HEK293T (cell line): ENCODE measurements around the gene TMEM131.

Experiments used
- CTCF ChIA-PET: fragments of 350-600 bp; formaldehyde crosslinking; extraction: SDS; loops from one replicate; lab custom pipeline; 2021; ENCODE audit warnings: antibody characterized with exemption, inconsistent platforms; lab: Yijun Ruan, JAX
- POLR2A ChIA-PET: fragments of 350-600 bp; formaldehyde crosslinking; extraction: SDS; loops from one replicate; lab custom pipeline; 2020; ENCODE audit warnings: antibody characterized with exemption, inconsistent platforms; lab: Yijun Ruan, JAX
- DNase-seq: peaks from one replicate; pipeline ENCODE4 v3.0.0; 2012; ENCODE audit warnings: mixed read lengths; ENCODE audit errors: extremely low spot score
- ARNT ChIP-seq: fragments of 450-650 bp; IDR thresholded peaks from 2 replicates; pipeline ENCODE4 v1.6.1; 2017; ENCODE audit warnings: mild to moderate bottlenecking
- BHLHE40 ChIP-seq: fragments of 450-650 bp; IDR thresholded peaks from 2 replicates; pipeline ENCODE4 v1.6.1; 2016; ENCODE audit warnings: mild to moderate bottlenecking, moderate library complexity, borderline replicate concordance
- CTBP1 ChIP-seq: fragments of 450-650 bp; IDR thresholded peaks from 2 replicates; pipeline ENCODE4 v1.6.1; 2016; ENCODE audit warnings: borderline replicate concordance
- ELF4 ChIP-seq: fragments of 450-650 bp; IDR thresholded peaks from 2 replicates; pipeline ENCODE4 v1.6.1; 2017; ENCODE audit warnings: antibody characterized with exemption
- FOXA1 ChIP-seq: fragments of 450-650 bp; IDR thresholded peaks from 2 replicates; pipeline ENCODE4 v1.6.1; 2016; ENCODE audit warnings: mild to moderate bottlenecking
- FOXK2 ChIP-seq: fragments of 450-650 bp; IDR thresholded peaks from 2 replicates; pipeline ENCODE4 v1.6.1; 2016; ENCODE audit warnings: mild to moderate bottlenecking
- FOXM1 ChIP-seq: fragments of 450-650 bp; IDR thresholded peaks from 2 replicates; pipeline ENCODE4 v1.6.1; 2017; ENCODE audit warnings: mild to moderate bottlenecking, borderline replicate concordance
- HDGF ChIP-seq: fragments of 450-650 bp; IDR thresholded peaks from 2 replicates; pipeline ENCODE4 v1.6.1; 2017; ENCODE audit warnings: antibody characterized with exemption, borderline replicate concordance
- L3MBTL2 ChIP-seq: fragments of 450-650 bp; conservative IDR thresholded peaks from 2 replicates; pipeline ENCODE4 v1.6.1; 2016; ENCODE audit warnings: mild to moderate bottlenecking
- LEF1 ChIP-seq: fragments of 450-650 bp; IDR thresholded peaks from 2 replicates; pipeline ENCODE4 v1.6.1; 2017; ENCODE audit warnings: mild to moderate bottlenecking, borderline replicate concordance
- NFRKB ChIP-seq: fragments of 450-650 bp; IDR thresholded peaks from 2 replicates; pipeline ENCODE4 v1.6.1; 2016; ENCODE audit warnings: mild to moderate bottlenecking, moderate library complexity
- SP1 ChIP-seq: fragments of 450-650 bp; IDR thresholded peaks from 2 replicates; pipeline ENCODE4 v1.6.1; 2017
- SUZ12 ChIP-seq: fragments of 450-650 bp; IDR thresholded peaks from 2 replicates; pipeline ENCODE4 v1.6.1; 2016; ENCODE audit warnings: mild to moderate bottlenecking
- TARDBP ChIP-seq: fragments of 450-650 bp; IDR thresholded peaks from 2 replicates; pipeline ENCODE4 v1.6.1; 2016
- ZNF384 ChIP-seq: fragments of 450-650 bp; IDR thresholded peaks from 2 replicates; pipeline ENCODE4 v1.6.1; 2016
- TF ChIP-seq, protein P1 (sequence below): fragments of 450-650 bp; IDR thresholded peaks from 2 replicates; pipeline ENCODE4 v1.6.1; 2016

Gene TMEM131

DNA sequence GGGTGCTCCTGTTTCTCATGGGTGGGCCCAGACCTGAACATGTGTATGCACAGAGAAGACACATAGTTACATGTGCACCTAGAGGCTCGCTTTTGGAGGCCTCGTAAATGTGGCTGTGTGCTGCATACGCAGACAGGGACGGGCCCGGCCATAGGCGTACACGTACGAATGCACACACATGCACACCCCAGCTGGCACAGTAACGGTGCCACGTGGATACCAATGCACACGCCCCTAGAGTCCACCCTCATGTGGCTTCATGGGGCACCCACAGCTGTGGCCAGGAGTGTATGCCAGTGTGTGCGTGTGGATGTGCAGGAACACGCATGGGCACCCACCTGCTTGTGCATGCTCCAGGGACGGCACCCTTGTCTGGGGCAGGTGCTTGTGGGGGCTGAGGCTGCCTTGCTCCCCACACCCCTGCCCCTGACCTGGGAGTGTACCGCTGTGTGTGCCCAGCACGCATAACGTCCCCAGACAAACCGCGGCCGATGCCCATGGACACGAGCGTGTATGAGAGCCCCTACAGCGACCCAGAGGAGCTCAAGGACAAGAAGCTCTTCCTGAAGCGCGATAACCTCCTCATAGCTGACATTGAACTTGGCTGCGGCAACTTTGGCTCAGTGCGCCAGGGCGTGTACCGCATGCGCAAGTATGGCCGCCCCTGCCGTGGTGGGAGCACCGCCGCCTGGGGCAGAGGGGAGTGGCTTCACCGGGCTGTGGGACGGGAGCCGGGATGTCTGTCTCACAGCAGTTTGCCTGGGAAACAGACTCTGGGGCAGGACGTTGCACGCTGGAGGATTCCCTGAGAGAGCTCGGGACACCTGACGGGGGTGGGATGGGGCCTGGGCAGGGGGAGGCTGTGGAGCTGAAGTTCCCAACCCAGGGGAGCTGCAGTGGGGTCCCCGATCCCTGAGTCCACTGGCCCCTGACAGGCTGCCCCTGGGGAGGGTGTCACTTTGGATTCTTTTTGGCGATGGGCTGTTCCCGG, 261.4 kb downstream of the TMEM131 start:
- DNase-seq = no peak
- POLR2A ChIA-PET = no interaction called here
- TF ChIP-seq FOXM1 = no peak
- no peak for TF ChIP-seq NFRKB
- no peak for TF ChIP-seq CTBP1
- CTCF ChIA-PET = no interaction called here

DNA sequence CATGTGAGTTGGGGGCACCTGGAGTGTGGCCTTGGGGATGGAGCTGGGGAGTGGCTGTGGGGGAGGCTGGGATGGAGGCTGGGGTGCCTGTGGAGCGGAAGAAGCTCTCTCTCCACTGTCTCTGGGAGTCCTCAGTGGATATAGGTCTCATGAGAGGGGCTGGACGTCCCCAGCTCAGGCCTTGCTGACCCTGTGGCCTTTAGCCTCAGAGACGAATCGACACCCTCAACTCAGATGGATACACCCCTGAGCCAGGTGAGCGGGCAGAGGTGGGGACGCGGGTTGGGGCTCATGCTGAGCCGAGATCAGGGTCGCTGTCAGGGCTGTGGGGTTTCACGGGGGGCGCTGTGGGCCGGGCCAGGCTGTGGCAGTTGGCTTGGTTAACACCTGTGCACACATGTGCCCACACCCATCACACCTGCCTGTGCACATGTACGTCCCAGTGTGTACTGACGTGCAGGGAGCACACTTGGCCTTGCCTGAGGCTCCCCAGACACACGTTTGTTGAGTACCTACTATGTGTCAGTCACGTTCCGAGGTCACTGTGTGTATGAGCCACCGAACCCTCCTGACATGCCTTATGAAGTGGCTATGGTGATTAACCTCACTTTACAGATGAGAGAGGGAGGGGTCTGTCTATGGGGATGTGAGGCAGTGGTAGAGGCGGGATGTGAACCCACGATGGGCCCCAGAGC, 262.3 kb downstream of the TMEM131 start:
- TF ChIP-seq BHLHE40 = no peak
- TF ChIP-seq FOXM1 = no peak
- TF ChIP-seq ARNT = no peak
- TF ChIP-seq NFRKB = no peak
- TF ChIP-seq FOXA1 = no peak
- TF ChIP-seq, protein P1, sequence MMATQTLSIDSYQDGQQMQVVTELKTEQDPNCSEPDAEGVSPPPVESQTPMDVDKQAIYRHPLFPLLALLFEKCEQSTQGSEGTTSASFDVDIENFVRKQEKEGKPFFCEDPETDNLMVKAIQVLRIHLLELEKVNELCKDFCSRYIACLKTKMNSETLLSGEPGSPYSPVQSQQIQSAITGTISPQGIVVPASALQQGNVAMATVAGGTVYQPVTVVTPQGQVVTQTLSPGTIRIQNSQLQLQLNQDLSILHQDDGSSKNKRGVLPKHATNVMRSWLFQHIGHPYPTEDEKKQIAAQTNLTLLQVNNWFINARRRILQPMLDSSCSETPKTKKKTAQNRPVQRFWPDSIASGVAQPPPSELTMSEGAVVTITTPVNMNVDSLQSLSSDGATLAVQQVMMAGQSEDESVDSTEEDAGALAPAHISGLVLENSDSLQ = no peak
- TF ChIP-seq ZNF384 = no peak
- TF ChIP-seq CTBP1 = no peak
- TF ChIP-seq ELF4 = no peak
- no peak for TF ChIP-seq L3MBTL2
- no peak for TF ChIP-seq FOXK2
- no peak for TF ChIP-seq TARDBP
- TF ChIP-seq SUZ12 = no peak
- no peak for TF ChIP-seq HDGF
- no peak for TF ChIP-seq LEF1
- TF ChIP-seq SP1 = no peak
- ChIA-PET CTCF (no interaction called here), POLR2A (no interaction called here)

DNA sequence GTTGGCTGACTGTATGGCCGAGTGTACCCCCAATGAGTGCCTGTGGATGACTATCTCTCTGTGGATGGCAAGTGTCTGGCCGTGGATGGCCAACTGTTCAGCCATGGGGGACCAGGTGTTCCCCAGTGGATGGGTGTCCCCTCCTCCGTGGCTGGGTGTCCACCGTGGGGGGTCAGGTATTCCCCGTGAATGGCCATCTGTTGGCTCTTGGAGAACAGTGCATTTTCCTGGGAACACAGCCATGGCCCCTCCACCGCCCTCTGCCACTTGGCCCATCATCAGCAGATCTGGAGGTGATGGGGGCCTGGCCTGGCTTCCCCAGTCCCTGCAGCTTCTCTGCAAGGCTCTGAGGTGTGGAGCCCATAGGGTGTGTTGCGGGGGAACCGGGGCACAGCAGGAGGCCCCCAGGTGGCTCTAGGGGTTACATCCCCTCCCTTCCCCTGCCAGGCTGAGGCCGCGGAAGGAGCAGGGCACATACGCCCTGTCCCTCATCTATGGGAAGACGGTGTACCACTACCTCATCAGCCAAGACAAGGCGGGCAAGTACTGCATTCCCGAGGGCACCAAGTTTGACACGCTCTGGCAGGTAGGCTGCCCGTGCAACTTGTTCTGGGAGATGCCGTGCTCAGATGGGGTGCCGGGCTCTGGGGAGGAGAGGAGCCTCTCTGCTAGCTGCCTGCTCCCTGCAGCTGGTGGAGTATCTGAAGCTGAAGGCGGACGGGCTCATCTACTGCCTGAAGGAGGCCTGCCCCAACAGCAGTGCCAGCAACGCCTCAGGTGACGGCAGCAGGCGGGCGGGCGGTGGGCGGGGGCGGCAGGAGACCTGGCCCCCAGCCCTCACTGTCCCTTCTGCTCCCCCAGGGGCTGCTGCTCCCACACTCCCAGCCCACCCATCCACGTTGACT, 263.1 kb downstream of the TMEM131 start:
- TF ChIP-seq, protein P1 = no peak
- TF ChIP-seq ARNT (no peak), HDGF (no peak), SP1 (no peak), TARDBP (no peak)
- POLR2A ChIA-PET = no interaction called here
- CTCF ChIA-PET = no interaction called here
- no peak for DNase-seq

More for the DNA sequence above, 262.3 kb downstream of the TMEM131 start:
- no peak for DNase-seq

DNA sequence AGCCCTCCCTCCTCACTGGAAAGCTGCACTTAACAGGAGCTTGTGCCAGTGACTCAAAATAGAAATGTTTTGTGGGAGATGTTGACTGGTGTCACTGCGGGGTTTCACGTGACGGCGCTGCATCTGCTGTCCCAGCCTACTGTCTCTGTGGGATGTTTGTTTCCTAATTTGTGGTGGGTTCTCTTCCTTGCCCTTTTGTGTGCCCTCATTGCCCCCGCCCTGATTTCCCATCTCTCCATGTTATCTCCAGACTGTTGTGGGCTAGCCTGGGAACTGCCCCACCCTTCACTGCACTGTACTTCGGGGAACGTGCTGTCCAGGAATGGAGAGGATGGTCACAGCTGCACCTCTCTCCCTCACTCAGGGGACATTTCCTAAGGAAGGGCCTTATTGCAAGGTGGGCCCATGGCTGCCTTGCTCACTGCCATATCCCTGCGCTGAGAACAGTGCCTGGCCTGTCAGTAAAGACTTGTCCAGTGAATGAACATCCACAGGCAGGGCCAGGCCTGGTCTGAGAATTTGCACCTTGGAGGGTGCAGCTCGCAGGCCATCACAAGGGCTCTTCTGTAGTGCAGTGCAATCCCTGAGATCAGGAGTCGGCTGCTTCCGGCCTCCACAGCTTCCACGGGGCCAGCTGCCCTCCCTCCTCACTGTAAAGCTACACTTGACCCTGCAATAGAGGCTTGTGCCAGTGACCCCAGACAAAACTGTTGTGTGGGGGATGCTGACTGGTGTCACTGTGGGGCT, 264.3 kb downstream of the TMEM131 start:
- no peak for DNase-seq
- POLR2A ChIA-PET = no interaction called here
- TF ChIP-seq ARNT (no peak), HDGF (no peak), FOXM1 (no peak), TARDBP (no peak), FOXK2 (no peak), FOXA1 (no peak), CTBP1 (no peak), ELF4 (no peak), BHLHE40 (no peak), SUZ12 (no peak), NFRKB (no peak), ZNF384 (no peak), LEF1 (no peak)
- TF ChIP-seq, protein P1 = no peak
- CTCF ChIA-PET = no interaction called here

DNA sequence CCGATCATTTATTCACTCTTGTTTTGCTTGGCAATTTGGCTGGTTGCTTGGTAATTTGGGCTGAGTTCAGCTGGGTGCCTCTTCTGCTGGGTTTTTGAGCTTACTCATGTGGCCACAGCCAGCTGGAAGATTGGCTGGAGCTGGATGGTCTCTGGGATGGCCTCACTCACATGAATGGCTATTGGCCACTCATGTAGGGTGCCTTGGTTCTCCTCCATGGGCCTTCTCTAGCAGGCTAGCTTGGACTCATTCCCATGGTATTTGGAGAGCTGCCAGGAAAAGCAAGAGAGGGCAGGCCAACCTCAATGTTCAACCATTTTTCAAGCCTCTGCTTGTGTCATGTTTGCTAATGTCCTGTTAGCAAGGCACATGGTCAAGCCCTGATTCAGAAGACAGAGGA, 265.5 kb downstream of the TMEM131 start:
- CTCF ChIA-PET = interaction anchor here (0.9 kb wide), 1 partner anchor 140 kb away, joined by 3 read pairs; no protein-coding TSS in a partner anchor
- POLR2A ChIA-PET = interaction anchor here (1.2 kb wide), 1 partner anchor 11 kb away, joined by 3 read pairs; no protein-coding TSS in a partner anchor

More for the DNA sequence above, 265.5 kb downstream of the TMEM131 start:
- TF ChIP-seq L3MBTL2 (no peak), LEF1 (no peak), HDGF (no peak), ZNF384 (no peak), FOXK2 (no peak), SUZ12 (no peak)
- no peak for DNase-seq
